SK-N-SH (cell line): ENCODE results near the gene VAMP2. TPM values are rescaled to one million over a fixed set of nuclear protein-coding genes. Genes with fewer than 3 reads are reported as not detected.

Source experiments
- CTCF ChIA-PET: fragments of 300-600, 350-600 bp; formaldehyde crosslinking; extraction: SDS; loops from one replicate; lab custom pipeline; 2021; lab: Yijun Ruan, JAX
- POLR2A ChIA-PET: fragments of 350-600 bp; sonication (Branson Sonifier 250); formaldehyde crosslinking; extraction: SDS; loops from one replicate; lab custom pipeline; 2020; ENCODE audit warnings: antibody characterized with exemption, inconsistent platforms; lab: Yijun Ruan, JAX
- DNase-seq: peaks from one replicate; pipeline ENCODE4 v3.0.0; 2012
- H2AFZ ChIP-seq: fragments of 200-600 bp; sonication (generic); 2 replicates; pipeline ENCODE4 v1.8.1; 2016; ENCODE audit warnings: antibody characterized with exemption, mild to moderate bottlenecking, low read depth
- H3F3A ChIP-seq: fragments of 200-600 bp; sonication (generic); replicated peaks from 2 replicates; pipeline ENCODE3; 2016; ENCODE audit warnings: antibody characterized with exemption, mild to moderate bottlenecking; ENCODE audit not compliant: insufficient read depth
- H3K27ac ChIP-seq, 2 experiments: fragments of 200-500 bp in 1 of 2; fragments of 200-600 bp in 1 of 2; sonication (Bioruptor generic) in 1 of 2; sonication (generic), shearing (Covaris generic) in 1 of 2; 2 replicates each; pipeline versions ENCODE4 v1.5.1 to v1.6.1; 2014 to 2016; ENCODE audit warnings: low read depth in 2 of 2, inconsistent platforms in 1 of 2, low read length in 1 of 2, mild to moderate bottlenecking in 1 of 2, mixed read lengths in 1 of 2
- H3K27me3 ChIP-seq: fragments of 200-600 bp; sonication (generic), shearing (Covaris generic); 2 replicates; pipeline ENCODE4 v1.6.1; 2016; ENCODE audit warnings: mixed run types; ENCODE audit not compliant: insufficient read depth
- H3K36me3 ChIP-seq, 2 experiments: fragments of 200-500 bp in 1 of 2; fragments of 200-600 bp in 1 of 2; sonication (Bioruptor generic) in 1 of 2; sonication (generic) in 1 of 2; replicated peaks in 1 of 2; 2 replicates each; pipeline versions ENCODE3 to v1.5.1; 2014 to 2016; ENCODE audit warnings: low read length in 1 of 2, mild to moderate bottlenecking in 1 of 2; ENCODE audit not compliant: insufficient read depth in 2 of 2, control insufficient read depth in 1 of 2
- H3K4me1 ChIP-seq, 2 experiments: fragments of 200-500 bp in 1 of 2; fragments of 200-600 bp in 1 of 2; sonication (Bioruptor generic) in 1 of 2; sonication (generic), shearing (Covaris generic) in 1 of 2; 2 replicates each; pipeline versions ENCODE4 v1.5.1 to v1.6.1; 2014 to 2016; ENCODE audit warnings: low read depth in 1 of 2, low read length in 1 of 2, mixed run types in 1 of 2; ENCODE audit not compliant: insufficient read depth in 2 of 2, control insufficient read depth in 1 of 2
- H3K4me2 ChIP-seq: fragments of 200-600 bp; sonication (generic), shearing (Covaris generic); 2 replicates; pipeline ENCODE4 v1.6.1; 2017; ENCODE audit warnings: mixed run types
- H3K4me3 ChIP-seq, 2 experiments: fragments of 200-500 bp in 1 of 2; fragments of 200-600 bp in 1 of 2; sonication (Bioruptor generic) in 1 of 2; sonication (generic), shearing (Covaris generic) in 1 of 2; 2 replicates each; pipeline versions ENCODE4 v1.5.1 to v1.8.1; 2014 to 2016; ENCODE audit warnings: low read depth in 2 of 2, inconsistent platforms in 1 of 2, low read length in 1 of 2, mild to moderate bottlenecking in 1 of 2, mixed read lengths in 1 of 2, moderate library complexity in 1 of 2
- H3K79me2 ChIP-seq: fragments of 200-600 bp; sonication (generic); 2 replicates; pipeline ENCODE4 v1.8.1; 2017; ENCODE audit warnings: mild to moderate bottlenecking; ENCODE audit not compliant: insufficient read depth
- H3K9ac ChIP-seq: fragments of 200-600 bp; sonication (generic); 2 replicates; pipeline ENCODE4 v1.6.1; 2017; ENCODE audit warnings: mixed run types
- H3K9me2 ChIP-seq: fragments of 200-600 bp; sonication (generic); 2 replicates; pipeline ENCODE4 v1.6.1; 2017; ENCODE audit warnings: mixed run types
- H3K9me3 ChIP-seq: fragments of 200-600 bp; sonication (generic); 2 replicates; pipeline ENCODE4 v1.6.1; 2017; ENCODE audit warnings: mixed run types, mild to moderate bottlenecking, moderate library complexity
- H4K20me1 ChIP-seq: fragments of 200-600 bp; sonication (generic); 2 replicates; pipeline ENCODE4 v1.6.1; 2017; ENCODE audit warnings: mild to moderate bottlenecking, mixed run types; ENCODE audit not compliant: insufficient read depth
- ELF1 ChIP-seq: IDR thresholded peaks from 2 replicates; pipeline ENCODE4 v1.4.0; 2012
- EZH2phosphoT487 ChIP-seq: fragments of 200-600 bp; sonication (generic); IDR thresholded peaks from 2 replicates; pipeline ENCODE4 v1.6.1; 2017; ENCODE audit warnings: low read depth, mixed run types, mild to moderate bottlenecking, antibody characterized with exemption, moderate library complexity, borderline replicate concordance
- FOXM1 ChIP-seq: IDR thresholded peaks from 2 replicates; pipeline ENCODE4 v1.4.0; 2012; ENCODE audit warnings: low read depth, mild to moderate bottlenecking
- GABPA ChIP-seq: IDR thresholded peaks from 2 replicates; pipeline ENCODE4 v1.4.0; 2012; ENCODE audit warnings: low read depth, mild to moderate bottlenecking
- MEF2A ChIP-seq: IDR thresholded peaks from 2 replicates; pipeline ENCODE4 v1.4.0; 2012; ENCODE audit warnings: low read depth, borderline replicate concordance
- MXI1 ChIP-seq: IDR thresholded peaks from 2 replicates; pipeline ENCODE4 v1.6.1; 2012; ENCODE audit warnings: mild to moderate bottlenecking, low read depth, low read length, improper control_type of control experiment
- POLR2AphosphoS5 ChIP-seq: IDR thresholded peaks from 2 replicates; pipeline ENCODE4 v1.6.1; 2012; ENCODE audit warnings: low read depth, low read length
- REST ChIP-seq: IDR thresholded peaks from 2 replicates; pipeline ENCODE4 v1.6.1; 2012; ENCODE audit warnings: mild to moderate bottlenecking, low read depth, low read length, moderate library complexity
- RFX5 ChIP-seq: IDR thresholded peaks from 2 replicates; pipeline ENCODE4 v1.6.1; 2012; ENCODE audit warnings: mild to moderate bottlenecking, improper control_type of control experiment, low read length
- SIN3A ChIP-seq: IDR thresholded peaks from 2 replicates; pipeline ENCODE4 v1.6.1; 2012; ENCODE audit warnings: low read depth, mild to moderate bottlenecking, low read length, moderate library complexity, borderline replicate concordance
- TCF12 ChIP-seq: IDR thresholded peaks from 2 replicates; pipeline ENCODE4 v1.4.0; 2012
- YY1 ChIP-seq: IDR thresholded peaks from 2 replicates; pipeline ENCODE4 v1.4.0; 2012; ENCODE audit warnings: low read depth, mild to moderate bottlenecking
- ZBTB33 ChIP-seq: IDR thresholded peaks from 2 replicates; pipeline ENCODE4 v1.4.0; 2012; ENCODE audit warnings: low read depth, borderline replicate concordance
- WGBS: methylation state at CpG from one replicate; pipeline ENCODE4 v1.1.6; 2017; ENCODE audit warnings: low lambda C conversion rate; 5-methylcytosine and 5-hydroxymethylcytosine counted together
- polyA plus RNA-seq, 3 experiments: library from polyadenylated mRNA; depleted of rRNA; stranded (reverse); fragments of >200 nt; gene quantifications; 2 replicates each; pipeline ENCODE4 v1.2.3, GENCODE V29; 2012
- TF ChIP-seq, protein P1 (sequence below): fragments of 200-600 bp; sonication (generic); IDR thresholded peaks from 2 replicates; pipeline ENCODE4 v1.6.1; 2017; ENCODE audit warnings: antibody characterized with exemption, mild to moderate bottlenecking, moderate library complexity

The VAMP2 gene
- polyA plus RNA-seq, 1 of the 3 experiments (the other 2 are of a cell fraction) = 42.0 TPM

DNA sequence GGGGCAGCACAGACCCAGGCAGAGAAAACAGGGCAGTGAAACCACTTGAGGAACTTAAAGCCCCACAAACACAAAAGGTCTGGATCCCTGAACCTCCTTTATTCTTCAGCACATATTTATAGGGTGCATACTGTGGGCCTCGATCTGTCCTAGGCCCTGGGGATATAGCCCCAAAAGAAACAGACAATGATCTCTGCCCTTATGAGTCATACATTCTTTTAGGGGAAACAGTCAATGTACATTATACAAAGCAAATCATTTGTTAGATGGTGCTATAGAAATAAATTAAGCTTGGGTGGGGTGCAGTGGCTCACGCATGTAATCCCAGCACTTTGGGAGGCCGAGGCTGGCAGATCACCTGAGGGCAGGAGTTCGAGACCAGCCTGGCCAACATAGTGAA, 28.8 kb downstream of the VAMP2 start:
- no peak overlapping the region for H3K4me2 ChIP-seq
- no peak for DNase-seq
- no peaks in the 10 kb centered on the region for H3K36me3 ChIP-seq
- H2AFZ ChIP-seq = no peak overlapping the region
- H3F3A ChIP-seq = peaks cover 23% of the 10 kb centered on the region
- no peak overlapping the region for H3K4me3 ChIP-seq
- WGBS = 73% methylated on average over 4 of the region's 4 CpGs
- POLR2A ChIA-PET = no interaction called here
- no peaks in the 10 kb centered on the region for H3K79me2 ChIP-seq
- no peak overlapping the region for H3K27ac ChIP-seq
- H3K4me1 ChIP-seq = peaks cover 0 to 5% of the 10 kb centered on the region in 2 experiments; a peak in 1 of 4 replicates
- no peaks in the 10 kb centered on the region for H4K20me1 ChIP-seq
- H3K9ac ChIP-seq = no peak overlapping the region
- no peaks in the 10 kb centered on the region; the same call in 1 of the 2 replicates for H3K27me3 ChIP-seq
- no peaks in the 10 kb centered on the region for H3K9me2 ChIP-seq
- no peak for TF ChIP-seq ZBTB33
- no peak for TF ChIP-seq ELF1
- no peak for TF ChIP-seq REST
- TF ChIP-seq GABPA = no peak
- no peak for TF ChIP-seq MEF2A
- TF ChIP-seq, protein P1, sequence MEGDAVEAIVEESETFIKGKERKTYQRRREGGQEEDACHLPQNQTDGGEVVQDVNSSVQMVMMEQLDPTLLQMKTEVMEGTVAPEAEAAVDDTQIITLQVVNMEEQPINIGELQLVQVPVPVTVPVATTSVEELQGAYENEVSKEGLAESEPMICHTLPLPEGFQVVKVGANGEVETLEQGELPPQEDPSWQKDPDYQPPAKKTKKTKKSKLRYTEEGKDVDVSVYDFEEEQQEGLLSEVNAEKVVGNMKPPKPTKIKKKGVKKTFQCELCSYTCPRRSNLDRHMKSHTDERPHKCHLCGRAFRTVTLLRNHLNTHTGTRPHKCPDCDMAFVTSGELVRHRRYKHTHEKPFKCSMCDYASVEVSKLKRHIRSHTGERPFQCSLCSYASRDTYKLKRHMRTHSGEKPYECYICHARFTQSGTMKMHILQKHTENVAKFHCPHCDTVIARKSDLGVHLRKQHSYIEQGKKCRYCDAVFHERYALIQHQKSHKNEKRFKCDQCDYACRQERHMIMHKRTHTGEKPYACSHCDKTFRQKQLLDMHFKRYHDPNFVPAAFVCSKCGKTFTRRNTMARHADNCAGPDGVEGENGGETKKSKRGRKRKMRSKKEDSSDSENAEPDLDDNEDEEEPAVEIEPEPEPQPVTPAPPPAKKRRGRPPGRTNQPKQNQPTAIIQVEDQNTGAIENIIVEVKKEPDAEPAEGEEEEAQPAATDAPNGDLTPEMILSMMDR = no peak
- no peak for TF ChIP-seq MXI1
- TF ChIP-seq TCF12 = no peak
- TF ChIP-seq EZH2phosphoT487 = no peak
- TF ChIP-seq POLR2AphosphoS5 = no peak
- TF ChIP-seq FOXM1 = no peak
- TF ChIP-seq SIN3A = no peak
- TF ChIP-seq RFX5 = no peak
- no peak for TF ChIP-seq YY1
- CTCF ChIA-PET = interaction anchor here (0.7 to 9.5 kb wide), 4 partner anchors 14 to 84 kb away, joined by 3 to 98 read pairs (median 8); partner anchors contain the start of gene VAMP2
- H3K9me3 ChIP-seq = no peaks in the 10 kb centered on the region
